ENCODE results near the gene CHCHD3. TPM values are rescaled to one million over a fixed set of nuclear protein-coding genes. Genes with fewer than 3 reads are reported as not detected.

CHCHD3 gene
- total RNA-seq, 1 donor from 2014 or later = 38.5 TPM

- Histone ChIP-seq H3K36me3 (peaks cover 9% of the 10 kb centered on the region), H3K4me1 (no peaks in the 10 kb centered on the region), H3K27ac (no peak overlapping the region), H3K9me3 (no peaks in the 10 kb centered on the region), H3K27me3 (ENCODE audit: low read depth) (no peaks in the 10 kb centered on the region), H3K4me3 (no peak overlapping the region)
- DNase-seq (no peak), ATAC-seq (no peak)
- intact Hi-C loops (cut with DNase I) = no loop called here
- TF ChIP-seq CTCF (IDR thresholded peaks at IDR 0.05) = no peak
These were observed 290.9 kb downstream of the CHCHD3 start for GRCh38 chr7:132791036-132791435.

DNA sequence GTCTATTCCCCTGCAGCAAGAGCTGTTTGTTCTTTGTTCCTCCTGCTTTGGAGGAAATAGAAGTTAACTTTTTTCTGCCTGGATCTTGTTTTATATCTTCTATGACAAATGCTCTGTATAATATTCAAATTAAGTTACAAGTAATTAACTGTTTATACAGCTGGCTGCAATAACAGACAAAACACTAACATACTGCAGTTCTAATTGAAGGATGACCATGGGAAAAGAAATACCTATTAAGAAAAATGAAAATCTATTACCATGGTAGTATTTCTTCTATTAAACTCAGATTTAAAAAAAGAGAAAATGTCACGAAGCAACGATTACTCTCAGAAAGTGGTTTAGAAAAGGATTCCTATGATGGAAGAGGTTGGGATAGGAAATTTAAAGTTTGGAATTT, 291.8 kb downstream of the CHCHD3 start:
- intact Hi-C loops (cut with DNase I) = no loop called here
- no peaks in the 10 kb centered on the region for H3K27me3 ChIP-seq (ENCODE audit: low read depth)
- TF ChIP-seq CTCF (IDR thresholded peaks at IDR 0.05) = no peak
- peaks cover 7% of the 10 kb centered on the region for H3K36me3 ChIP-seq
- DNase-seq (no peak), ATAC-seq (no peak)
- no peak overlapping the region for H3K27ac ChIP-seq
- H3K9me3 ChIP-seq = no peaks in the 10 kb centered on the region
- no peaks in the 10 kb centered on the region for H3K4me1 ChIP-seq
- H3K4me3 ChIP-seq = no peak overlapping the region

- H3K36me3 ChIP-seq = peaks cover 10% of the 10 kb centered on the region
- H3K4me1 ChIP-seq = no peaks in the 10 kb centered on the region
- no peak for ATAC-seq
- no peaks in the 10 kb centered on the region for H3K9me3 ChIP-seq
- H3K27ac ChIP-seq = no peak overlapping the region
- H3K4me3 ChIP-seq = no peak overlapping the region
- intact Hi-C loops (cut with DNase I) = no loop called here
- no peak for DNase-seq
- H3K27me3 ChIP-seq (ENCODE audit: low read depth) = no peaks in the 10 kb centered on the region
- TF ChIP-seq CTCF (IDR thresholded peaks at IDR 0.05) = no peak
These were observed 292.6 kb downstream of the CHCHD3 start for GRCh38 chr7:132789281-132789680.

GRCh38 chr7:132785870-132786269, 296.0 kb downstream of the CHCHD3 start:
- ATAC-seq (no peak), DNase-seq (no peak)
- Histone ChIP-seq H3K36me3 (peaks cover 17% of the 10 kb centered on the region), H3K27ac (no peak overlapping the region), H3K4me1 (no peaks in the 10 kb centered on the region), H3K9me3 (no peaks in the 10 kb centered on the region), H3K27me3 (ENCODE audit: low read depth) (no peaks in the 10 kb centered on the region), H3K4me3 (no peak overlapping the region)
- TF ChIP-seq CTCF (IDR thresholded peaks at IDR 0.05) = no peak
- intact Hi-C loops (cut with DNase I) = no loop called here

DNA sequence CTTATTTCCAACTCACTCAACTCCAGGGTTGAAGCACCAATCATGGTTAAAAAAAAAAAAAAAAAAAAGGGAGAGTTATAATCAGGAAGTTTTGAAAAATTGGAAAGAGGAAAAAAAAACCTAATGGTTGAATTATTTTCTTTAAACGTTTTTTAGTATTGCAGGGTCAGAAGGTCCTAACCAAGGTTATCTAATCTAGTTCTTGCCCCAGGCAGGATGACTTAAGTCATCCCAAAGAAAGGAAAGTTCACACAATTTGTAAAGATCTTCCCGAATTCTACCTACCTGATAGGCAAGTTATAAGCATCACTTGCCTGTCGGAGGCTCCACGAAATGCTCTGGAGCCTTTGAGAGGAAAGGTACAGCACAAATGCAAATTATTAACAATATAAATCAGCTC, 297.5 kb downstream of the CHCHD3 start:
- no peak overlapping the region for H3K27ac ChIP-seq
- H3K4me3 ChIP-seq = no peak overlapping the region
- no peaks in the 10 kb centered on the region for H3K9me3 ChIP-seq
- no peak for TF ChIP-seq CTCF (IDR thresholded peaks at IDR 0.05)
- H3K36me3 ChIP-seq = peaks cover 17% of the 10 kb centered on the region
- H3K4me1 ChIP-seq = no peaks in the 10 kb centered on the region
- H3K27me3 ChIP-seq (ENCODE audit: low read depth) = no peaks in the 10 kb centered on the region
- intact Hi-C loops (cut with DNase I) = no loop called here
- DNase-seq (no peak), ATAC-seq (no peak)

DNA sequence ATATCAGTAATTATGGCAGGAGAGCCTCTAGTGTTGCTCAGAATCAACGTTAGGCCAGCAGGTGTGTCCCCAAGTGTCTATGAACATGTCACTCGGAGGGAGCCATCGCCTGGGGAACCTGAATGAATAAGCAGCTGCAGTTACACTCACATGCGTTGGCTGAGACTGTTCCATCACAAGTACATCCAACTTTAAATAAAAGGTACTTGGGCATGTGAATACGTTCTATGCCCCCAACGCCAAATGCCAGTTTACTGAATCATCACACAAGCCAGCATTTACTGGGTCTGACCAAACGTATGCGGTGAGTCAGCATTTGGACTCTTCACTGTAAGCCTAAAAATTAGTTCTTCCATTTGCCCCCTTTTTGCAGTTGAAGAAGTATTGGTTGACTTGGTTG, 298.1 kb downstream of the CHCHD3 start:
- H3K27me3 ChIP-seq (ENCODE audit: low read depth) = no peaks in the 10 kb centered on the region
- H3K4me1 ChIP-seq = no peaks in the 10 kb centered on the region
- H3K9me3 ChIP-seq = no peaks in the 10 kb centered on the region
- H3K27ac ChIP-seq = no peak overlapping the region
- no peak for TF ChIP-seq CTCF (IDR thresholded peaks at IDR 0.05)
- intact Hi-C loops (cut with DNase I) = no loop called here
- peaks cover 17% of the 10 kb centered on the region for H3K36me3 ChIP-seq
- ATAC-seq (no peak), DNase-seq (no peak)
- H3K4me3 ChIP-seq = no peak overlapping the region

Measured in lower lobe of right lung (tissue), 2 donors.